Daoy (cell line): Measurements from ENCODE around the gene UBAC2. TPM values are rescaled to one million over a fixed set of nuclear protein-coding genes. Genes with fewer than 3 reads are reported as not detected.

ENCODE experiments used
- DNase-seq: peaks from one replicate; pipeline ENCODE4 v3.0.0-alpha.2; 2015; ENCODE audit warnings: low read depth
- total RNA-seq: library from RNA; depleted of rRNA; stranded (reverse); fragments of >200 nt; shearing (Covaris generic); gene quantifications from 2 replicates; pipeline ENCODE4 v1.2.3, GENCODE V29; 2014

UBAC2 gene
- total RNA-seq, 1 experiment from 2014 or later: 24.2 TPM

- DNase-seq: no peak
These were observed 214.5 kb downstream of the UBAC2 start for GRCh38 chr13:99415014-99415650.

- no peak for DNase-seq
These were observed 215.2 kb downstream of the UBAC2 start for GRCh38 chr13:99415851-99416331.

GRCh38 chr13:99416411-99417121, 215.9 kb downstream of the UBAC2 start:
- no peak for DNase-seq

GRCh38 chr13:99417201-99418102, 216.8 kb downstream of the UBAC2 start:
- no peak for DNase-seq

DNA sequence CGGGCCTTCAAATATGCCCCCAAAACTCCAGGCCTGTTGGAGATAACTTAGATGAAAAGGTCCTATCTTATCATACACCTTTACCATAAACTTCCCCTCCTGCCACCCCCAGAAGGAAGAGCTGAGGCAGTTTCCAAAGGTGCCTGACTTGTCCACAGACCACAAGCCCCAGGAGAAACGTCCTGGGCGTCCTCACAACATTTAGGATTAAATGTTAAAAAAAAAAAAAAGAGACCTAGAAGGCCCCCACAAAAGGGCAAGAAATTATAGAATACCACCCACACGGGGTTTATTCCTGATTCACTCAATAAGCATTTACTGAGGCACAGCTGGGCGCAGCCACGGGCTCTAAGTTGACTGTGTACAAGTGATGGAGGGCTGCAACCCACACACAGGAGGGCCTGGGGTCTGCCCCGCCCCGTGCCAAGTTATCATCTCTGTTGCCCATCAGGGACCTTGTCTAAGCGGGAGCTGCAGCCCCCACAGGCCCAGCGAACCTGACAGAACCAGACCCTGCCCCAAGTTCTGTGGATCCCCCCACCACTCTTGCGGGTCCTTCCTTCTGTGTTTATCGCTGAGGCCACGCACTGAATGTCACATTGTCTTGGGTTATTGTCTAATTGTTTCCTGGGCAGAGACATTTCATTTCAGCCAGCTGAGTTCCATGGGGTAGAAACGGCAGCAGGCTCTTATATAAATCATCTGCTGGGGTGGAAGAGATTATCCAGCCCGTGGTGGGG, 217.6 kb downstream of the UBAC2 start:
- no peak for DNase-seq

DNA sequence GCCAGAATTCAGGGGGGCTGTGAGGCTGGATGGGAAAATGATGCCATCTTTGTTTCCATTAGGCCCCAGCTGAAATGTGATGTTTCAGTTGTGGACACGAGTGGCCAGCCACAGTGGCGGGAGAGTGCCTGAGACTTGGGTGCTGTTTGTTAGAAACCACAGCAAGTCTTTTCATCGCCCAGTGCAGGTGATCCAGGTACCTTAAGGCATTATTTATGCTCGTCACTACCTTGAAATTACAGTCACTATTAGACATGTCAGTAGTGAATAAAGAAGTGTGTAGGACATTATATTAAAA, 218.1 kb downstream of the UBAC2 start:
- DNase-seq: no peak

- DNase-seq: no peak
These were observed 219.1 kb downstream of the UBAC2 start for GRCh38 chr13:99419591-99420243.

DNA sequence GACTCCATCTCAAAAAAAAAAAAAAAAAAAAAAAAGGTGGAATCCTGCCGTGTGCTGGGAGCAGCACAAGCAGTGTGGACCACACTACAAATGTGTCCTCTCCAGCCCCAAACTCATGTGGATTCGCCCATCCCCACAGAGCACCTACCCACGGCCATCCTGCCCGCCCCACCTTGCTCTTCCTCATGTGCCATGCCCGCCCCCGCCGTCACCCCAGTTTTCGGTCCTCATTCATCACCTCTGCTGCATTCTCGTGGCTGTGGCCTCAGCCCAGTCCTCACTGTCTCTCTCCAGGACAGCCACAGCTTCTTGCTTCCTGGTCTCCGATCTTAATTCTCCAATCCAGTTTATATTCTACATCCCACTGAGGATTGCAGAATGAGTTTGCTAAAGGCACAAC, 220.6 kb downstream of the UBAC2 start:
- no peak for DNase-seq

- no peak for DNase-seq
These were observed 221.3 kb downstream of the UBAC2 start for GRCh38 chr13:99421758-99422585.

- no peak for DNase-seq
These were observed 222.0 kb downstream of the UBAC2 start for GRCh38 chr13:99422586-99423220.

DNA sequence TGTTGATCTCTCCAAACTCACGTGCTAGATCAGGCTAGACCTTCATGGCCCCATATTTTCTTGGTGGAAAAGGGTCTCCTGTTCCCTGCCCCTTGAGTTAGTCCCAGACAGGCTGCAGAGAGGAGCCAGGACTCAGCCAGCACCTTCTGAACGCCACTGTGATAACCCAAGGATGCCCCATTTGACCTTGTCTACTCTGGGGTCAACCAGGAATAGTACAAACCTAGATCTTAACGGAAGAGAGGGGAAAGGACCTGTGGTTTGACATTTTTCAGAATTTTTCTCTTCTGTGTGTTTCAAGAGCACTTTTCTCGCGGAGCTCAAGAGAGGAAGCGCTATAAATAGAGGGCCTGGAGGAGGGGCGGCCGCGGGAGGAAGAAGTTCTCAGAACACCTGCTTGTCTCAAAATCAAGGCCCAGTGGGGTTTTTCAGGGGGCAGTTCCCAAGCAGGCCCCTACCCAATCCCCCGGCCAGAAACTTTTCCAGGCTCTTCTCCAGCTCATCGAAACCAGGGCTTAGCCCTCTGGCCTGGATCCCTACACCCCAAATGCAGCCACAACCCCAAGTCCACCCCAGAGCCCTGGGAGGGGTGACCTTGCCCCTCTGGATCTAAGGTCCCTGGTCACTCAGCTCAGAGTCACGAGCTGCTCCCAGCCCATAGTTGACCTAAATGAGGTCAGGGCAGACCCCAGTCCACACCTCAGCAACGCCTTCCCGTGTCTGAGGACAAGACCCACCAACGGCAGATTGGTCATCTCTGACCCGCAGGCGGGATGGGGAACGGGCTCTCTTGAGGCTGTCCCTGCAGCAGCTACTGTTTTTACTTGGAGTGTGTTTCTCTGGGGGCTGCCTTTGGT, 225.1 kb downstream of the UBAC2 start:
- no peak for DNase-seq

GRCh38 chr13:99426426-99426825, 225.8 kb downstream of the UBAC2 start:
- DNase-seq: no peak

DNA sequence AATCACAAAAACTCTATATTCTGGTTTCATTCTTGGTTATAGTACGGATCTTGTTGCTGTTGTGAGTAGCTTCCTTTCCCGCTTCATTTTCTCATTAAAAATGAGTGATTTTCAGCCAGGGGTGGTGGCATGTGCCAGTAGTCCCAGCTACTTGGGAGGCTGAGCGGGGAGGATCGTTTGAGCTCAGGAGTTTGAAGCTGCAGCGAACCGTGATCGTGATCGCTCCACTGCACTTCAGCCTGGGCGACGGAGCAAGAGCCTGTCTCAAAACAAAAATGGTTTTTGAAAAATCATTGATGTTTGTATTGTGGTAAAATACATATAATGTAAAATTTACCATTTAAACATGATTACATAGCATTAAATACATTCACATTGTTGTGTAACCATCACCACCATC, 229.0 kb downstream of the UBAC2 start:
- DNase-seq: no peak

- DNase-seq: no peak
These were observed 231.4 kb downstream of the UBAC2 start for GRCh38 chr13:99431927-99432608.

DNA sequence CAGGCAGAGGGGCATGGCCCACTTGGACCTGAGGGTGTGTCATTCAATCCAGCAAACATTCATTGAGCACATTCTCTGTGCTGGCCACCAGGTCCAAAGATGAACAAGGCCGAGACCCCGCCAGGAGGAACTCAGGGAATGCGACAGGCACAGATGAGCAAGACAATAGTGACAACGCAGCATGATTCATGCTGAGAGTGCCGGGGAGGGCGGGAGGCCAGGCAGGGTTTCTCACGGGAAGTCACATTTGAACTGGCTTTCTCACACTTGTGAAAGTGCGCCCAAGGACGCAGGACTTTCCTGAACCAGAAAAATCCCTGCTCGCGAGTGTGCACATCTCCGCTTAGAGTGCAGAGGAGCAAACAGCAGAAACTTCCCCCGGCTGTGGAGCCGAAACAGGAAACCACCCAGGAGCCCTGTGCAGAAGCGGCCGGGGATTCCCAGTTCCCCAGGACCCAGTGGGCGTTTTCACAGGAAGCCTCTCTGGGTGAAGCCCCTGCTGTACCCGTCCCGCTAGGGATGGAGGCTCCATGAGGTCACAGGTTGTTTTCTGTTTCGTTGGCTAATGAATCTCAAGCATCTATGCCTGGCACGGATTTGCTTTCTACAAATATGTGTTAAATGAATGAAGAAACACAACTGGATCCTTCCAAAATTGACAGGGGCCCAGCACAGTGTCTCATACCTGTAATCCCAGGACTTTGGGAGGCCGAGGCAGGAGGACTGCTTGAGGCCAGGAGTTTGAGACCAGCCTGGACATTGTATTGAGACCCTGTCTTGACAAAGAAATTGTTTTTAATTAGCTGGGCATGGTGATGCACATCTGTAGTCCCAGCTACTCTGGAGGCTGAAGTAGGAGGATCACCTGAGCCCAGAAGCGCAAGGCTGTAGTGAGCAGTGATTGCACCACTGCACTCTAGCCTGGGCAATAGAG, 232.2 kb downstream of the UBAC2 start:
- peak; percentile 77 for DNase-seq

DNA sequence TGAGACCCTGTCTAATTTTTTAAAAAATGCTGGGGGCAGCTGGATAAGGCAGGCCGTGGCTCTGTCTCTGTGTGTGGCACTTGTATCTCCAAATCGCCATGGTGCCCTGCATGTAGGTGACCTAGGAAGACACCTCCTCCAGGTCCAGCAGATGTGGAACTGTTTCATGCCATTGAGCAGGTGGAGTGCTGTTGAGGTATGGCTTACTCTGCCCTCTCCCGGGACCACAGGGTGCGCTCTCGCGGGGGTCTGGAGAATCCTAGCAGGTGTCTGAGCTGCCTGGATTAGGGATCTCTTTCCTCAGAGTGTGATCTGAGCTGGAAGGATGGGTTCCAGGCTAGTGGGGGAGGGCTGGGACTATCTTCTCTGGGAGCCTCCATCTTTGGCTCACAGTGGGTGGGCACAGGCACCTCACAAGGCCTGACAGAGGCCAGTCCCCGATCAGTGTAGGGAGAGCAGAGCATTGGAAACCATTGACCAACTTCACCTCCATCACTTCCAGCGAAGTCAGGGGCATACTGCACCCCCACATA, 233.0 kb downstream of the UBAC2 start:
- no peak for DNase-seq

- DNase-seq: no peak
These were observed 233.7 kb downstream of the UBAC2 start for GRCh38 chr13:99434258-99434788.
